IMR-90 (cell line): ENCODE data around the gene LSM6.

ENCODE experiments used
- CEBPB ChIP-seq: IDR thresholded peaks from 2 replicates; pipeline ENCODE4 v1.6.1; 2012; ENCODE audit warnings: low read depth, low read length, improper control_type of control experiment
- CHD1 ChIP-seq: IDR thresholded peaks from 2 replicates; pipeline ENCODE4 v1.6.1; 2012; ENCODE audit warnings: low read depth, low read length, improper control_type of control experiment
- MAFK ChIP-seq: IDR thresholded peaks from 2 replicates; pipeline ENCODE4 v1.6.1; 2012; ENCODE audit warnings: low read depth, low read length, improper control_type of control experiment
- NFE2L2 ChIP-seq: fragments of 150-350 bp; IDR thresholded peaks from 2 replicates; pipeline ENCODE4 v1.6.1; 2016; ENCODE audit warnings: low read depth, mild to moderate bottlenecking, low read length
- POLR2A ChIP-seq: IDR thresholded peaks from 2 replicates; pipeline ENCODE4 v1.6.1; 2012; ENCODE audit warnings: mild to moderate bottlenecking, low read depth, low read length
- RAD21 ChIP-seq: IDR thresholded peaks from 2 replicates; pipeline ENCODE4 v1.6.1; 2012; ENCODE audit warnings: low read length, improper control_type of control experiment
- TF ChIP-seq, protein P1 (sequence below): conservative IDR thresholded peaks from 2 replicates; pipeline ENCODE4 v1.5.1; 2012; ENCODE audit warnings: mild to moderate bottlenecking, low read depth, low read length, improper control_type of control experiment
- TF ChIP-seq, protein P2 (sequence below): fragments of 150-350 bp; IDR thresholded peaks from 2 replicates; pipeline ENCODE4 v1.6.1; 2017; ENCODE audit warnings: mild to moderate bottlenecking, antibody characterized with exemption, low read length, low read depth

DNA sequence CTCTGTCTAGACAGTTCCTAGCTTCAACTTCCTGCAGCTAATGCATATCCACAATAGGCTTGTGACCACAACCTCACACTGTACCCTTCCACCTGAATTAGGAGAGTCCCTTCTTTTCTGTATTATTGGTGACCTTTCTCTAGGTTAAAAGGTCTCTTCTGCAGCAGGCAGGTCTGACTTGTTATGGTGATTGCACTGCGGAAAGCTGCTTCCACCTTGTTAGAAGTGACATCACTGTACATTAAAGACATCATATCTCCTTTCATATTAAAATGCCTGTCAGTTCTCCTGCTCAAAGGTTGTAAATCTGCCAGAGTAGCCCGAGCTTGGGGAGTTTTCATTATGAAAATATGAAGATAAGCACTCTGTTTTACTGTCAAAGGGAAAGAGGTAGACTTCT, 21.5 kb upstream of the LSM6 start:
- TF ChIP-seq, protein P1, sequence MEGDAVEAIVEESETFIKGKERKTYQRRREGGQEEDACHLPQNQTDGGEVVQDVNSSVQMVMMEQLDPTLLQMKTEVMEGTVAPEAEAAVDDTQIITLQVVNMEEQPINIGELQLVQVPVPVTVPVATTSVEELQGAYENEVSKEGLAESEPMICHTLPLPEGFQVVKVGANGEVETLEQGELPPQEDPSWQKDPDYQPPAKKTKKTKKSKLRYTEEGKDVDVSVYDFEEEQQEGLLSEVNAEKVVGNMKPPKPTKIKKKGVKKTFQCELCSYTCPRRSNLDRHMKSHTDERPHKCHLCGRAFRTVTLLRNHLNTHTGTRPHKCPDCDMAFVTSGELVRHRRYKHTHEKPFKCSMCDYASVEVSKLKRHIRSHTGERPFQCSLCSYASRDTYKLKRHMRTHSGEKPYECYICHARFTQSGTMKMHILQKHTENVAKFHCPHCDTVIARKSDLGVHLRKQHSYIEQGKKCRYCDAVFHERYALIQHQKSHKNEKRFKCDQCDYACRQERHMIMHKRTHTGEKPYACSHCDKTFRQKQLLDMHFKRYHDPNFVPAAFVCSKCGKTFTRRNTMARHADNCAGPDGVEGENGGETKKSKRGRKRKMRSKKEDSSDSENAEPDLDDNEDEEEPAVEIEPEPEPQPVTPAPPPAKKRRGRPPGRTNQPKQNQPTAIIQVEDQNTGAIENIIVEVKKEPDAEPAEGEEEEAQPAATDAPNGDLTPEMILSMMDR: no peak
- TF ChIP-seq POLR2A (no peak), NFE2L2 (no peak), RAD21 (no peak), MAFK (no peak), CEBPB (no peak), CHD1 (no peak)
- TF ChIP-seq, protein P2, sequence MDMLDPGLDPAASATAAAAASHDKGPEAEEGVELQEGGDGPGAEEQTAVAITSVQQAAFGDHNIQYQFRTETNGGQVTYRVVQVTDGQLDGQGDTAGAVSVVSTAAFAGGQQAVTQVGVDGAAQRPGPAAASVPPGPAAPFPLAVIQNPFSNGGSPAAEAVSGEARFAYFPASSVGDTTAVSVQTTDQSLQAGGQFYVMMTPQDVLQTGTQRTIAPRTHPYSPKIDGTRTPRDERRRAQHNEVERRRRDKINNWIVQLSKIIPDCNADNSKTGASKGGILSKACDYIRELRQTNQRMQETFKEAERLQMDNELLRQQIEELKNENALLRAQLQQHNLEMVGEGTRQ: no peak
